GM18505 (cell line): Measurements from ENCODE around the gene PNMA1.

ENCODE experiments used
- ATAC-seq: cut with Tn5 transposase; IDR thresholded peaks from one replicate; pipeline ENCODE4 v1.9.1; 2021; ENCODE audit not compliant: unreplicated experiment
- POLR2A ChIP-seq: IDR thresholded peaks from 4 replicates; pipeline ENCODE4 v1.6.1; 2011; ENCODE audit warnings: borderline replicate concordance; ENCODE audit not compliant: insufficient read depth, insufficient read length; ENCODE audit errors: extremely low read depth

The PNMA1 gene

GRCh38 chr14:73746520-73747378 is 32.6 kb upstream of the PNMA1 start:
- no peak for TF ChIP-seq POLR2A
- ATAC-seq = no peak

DNA sequence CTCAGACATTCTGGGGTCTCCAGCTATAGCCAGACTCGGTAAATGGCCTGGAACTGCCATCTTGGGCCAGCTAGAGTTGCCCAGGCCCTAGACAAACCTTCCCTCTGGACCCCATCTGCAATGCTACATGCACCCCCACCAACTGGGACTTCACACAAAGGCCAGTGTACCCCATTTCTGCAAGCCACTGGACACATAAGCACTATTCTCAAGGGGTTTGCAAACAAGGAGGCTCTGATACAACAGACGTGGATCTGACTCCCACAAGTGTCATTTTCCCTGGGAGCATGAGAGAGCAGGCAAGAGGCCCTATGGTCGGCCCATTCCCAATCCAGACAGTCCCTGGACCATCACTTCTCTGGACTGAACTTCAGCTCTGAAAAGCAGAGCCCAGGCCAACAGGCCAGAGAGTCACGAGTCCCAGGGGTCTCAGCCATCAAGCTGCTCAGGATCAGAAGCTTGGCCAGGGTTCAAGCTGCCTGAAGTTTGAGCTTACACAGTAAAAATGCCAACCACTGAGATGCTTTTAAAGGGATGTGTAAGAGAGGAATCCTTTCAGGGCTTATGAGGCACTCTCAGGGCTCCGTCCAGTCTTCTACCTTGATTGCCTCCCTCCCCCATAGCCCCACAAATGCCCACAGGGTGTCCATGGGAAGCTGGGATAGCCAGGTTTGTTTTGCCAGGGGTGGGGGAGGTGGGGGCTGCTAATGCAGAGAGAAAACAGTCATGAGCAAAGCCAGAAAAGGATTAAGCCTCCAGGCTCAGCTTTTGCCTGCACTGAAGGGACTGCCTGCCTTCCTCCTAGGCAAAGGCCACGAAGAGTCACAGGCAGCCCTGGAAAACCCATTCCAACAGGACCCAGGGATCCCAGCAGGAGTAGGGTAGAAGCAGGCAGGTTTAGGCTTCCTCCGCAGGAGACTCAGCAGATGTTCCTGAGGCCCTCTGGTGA is 31.7 kb upstream of the PNMA1 start:
- no peak for ATAC-seq
- no peak for TF ChIP-seq POLR2A

GRCh38 chr14:73744874-73745529 is 30.8 kb upstream of the PNMA1 start:
- TF ChIP-seq POLR2A = no peak
- ATAC-seq = no peak

DNA sequence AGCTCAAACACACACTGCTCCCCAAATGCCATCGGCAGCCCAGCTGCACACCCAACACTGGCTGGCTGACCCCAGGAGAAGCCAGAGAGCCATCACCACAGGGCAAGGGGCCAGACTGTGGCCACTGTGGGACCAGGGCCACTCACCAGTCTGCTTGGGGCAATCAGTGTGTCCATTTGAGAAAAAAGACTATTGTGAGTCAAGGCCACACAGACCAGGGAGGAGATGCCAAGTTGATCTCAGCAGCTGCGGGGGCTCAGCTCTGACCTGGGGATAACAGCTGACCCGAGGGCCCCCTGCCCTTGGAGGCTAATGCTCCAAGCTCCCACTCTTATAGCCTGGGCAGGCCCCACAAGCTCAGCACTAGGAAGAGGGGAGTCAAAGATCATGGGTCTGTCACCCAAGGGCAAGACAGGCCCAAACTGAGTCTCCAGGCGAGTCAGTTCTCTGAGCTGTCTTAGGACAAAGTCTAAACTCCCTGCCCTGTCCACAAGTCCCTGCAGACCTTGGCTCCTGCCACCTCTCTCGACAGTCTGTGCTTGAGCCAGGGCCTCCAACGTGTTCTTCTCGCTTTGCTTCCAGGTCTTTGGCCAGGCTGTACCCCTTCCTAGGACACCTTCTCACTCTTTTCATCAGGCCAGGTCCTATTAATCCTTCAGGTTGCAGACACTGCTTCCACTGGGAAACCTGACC is 30.1 kb upstream of the PNMA1 start:
- ATAC-seq = no peak
- no peak for TF ChIP-seq POLR2A

DNA sequence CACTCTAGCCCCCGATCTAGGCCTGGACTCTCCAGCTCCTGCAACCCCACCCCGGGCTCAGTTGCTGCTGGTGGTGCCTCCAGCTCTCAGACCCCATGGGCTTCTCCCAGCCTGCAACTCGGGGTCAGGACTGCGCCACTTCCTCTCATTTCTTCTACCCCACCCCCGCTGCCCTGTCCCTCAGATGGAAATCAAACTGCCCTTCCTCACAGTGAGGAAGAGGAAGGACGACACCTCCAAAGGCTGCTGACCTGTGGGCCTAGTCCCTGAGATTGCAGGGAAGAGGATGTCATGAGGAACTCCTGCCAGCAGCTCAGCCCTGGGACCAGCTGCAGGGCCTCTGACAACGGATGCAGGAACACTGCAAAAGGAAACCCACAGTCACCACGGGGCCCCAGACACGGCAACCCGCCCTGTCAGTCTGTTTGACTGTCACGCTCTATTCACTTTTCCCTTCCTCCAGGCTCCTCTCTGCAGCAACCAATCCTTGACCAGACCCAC is 29.3 kb upstream of the PNMA1 start:
- TF ChIP-seq POLR2A = no peak
- no peak for ATAC-seq

GRCh38 chr14:73742520-73743238 is 28.5 kb upstream of the PNMA1 start:
- TF ChIP-seq POLR2A = no peak
- no peak for ATAC-seq

- TF ChIP-seq POLR2A = no peak
- ATAC-seq = no peak
These were observed 27.8 kb upstream of the PNMA1 start for GRCh38 chr14:73741876-73742519.

DNA sequence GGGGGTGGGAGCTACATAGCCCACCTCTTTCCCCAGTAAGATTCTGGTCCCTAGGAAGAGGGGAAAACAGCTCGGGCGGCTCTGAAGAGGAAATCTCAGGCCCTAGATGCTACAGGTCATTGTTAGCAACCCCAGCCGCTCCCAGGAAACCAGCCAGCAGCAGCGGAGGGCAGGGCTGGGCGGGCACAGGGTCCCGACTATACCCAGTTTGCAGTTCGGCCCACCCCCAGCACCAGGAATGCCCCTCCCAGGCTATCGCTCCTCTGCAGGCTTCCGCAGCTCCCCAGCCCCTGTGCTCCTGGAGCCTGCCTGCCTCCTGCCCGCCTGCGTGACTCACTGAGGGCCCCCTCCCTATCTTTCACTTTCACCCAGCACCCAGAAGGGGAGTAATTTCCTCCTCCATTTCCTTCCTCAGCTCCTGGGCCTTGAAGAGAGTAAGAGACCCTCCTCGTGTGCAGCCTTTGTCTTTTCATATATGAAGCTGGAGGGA is 27.2 kb upstream of the PNMA1 start:
- no peak for ATAC-seq
- TF ChIP-seq POLR2A = no peak

DNA sequence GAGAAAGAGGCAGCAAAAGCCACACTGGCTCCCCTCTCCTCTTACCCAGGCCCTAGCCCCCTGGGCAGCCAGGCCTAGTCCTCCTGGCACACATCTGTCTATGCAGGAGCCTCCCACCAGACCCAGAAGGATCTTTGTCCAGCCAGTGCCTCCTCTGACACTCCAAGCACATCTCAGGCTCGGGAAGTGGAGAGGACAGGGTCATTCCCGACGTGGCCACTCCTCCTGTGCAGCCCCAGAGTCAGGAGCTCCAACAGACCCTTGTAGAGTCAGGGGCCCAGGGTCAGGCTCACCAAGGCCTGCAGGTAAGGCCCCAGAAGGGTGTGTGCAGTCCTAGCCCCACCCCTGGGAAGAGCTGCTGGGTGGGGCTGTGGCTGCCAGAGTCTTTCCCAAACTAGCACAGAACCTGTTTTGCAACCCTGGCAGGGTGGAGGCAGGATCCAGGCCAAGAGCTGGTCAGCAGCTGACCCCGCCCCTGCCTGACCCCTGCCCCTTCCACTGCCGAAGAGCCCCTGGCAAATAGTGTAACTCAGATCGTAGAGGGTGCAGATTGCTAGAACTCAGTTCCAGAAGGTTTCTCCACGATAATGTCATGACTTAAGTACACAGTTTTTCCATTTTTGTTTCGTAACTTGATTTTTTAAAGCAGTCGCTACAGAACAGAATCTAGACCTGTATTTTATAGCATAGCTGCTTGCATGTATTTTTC is 26.6 kb upstream of the PNMA1 start:
- ATAC-seq = no peak
- no peak for TF ChIP-seq POLR2A

DNA sequence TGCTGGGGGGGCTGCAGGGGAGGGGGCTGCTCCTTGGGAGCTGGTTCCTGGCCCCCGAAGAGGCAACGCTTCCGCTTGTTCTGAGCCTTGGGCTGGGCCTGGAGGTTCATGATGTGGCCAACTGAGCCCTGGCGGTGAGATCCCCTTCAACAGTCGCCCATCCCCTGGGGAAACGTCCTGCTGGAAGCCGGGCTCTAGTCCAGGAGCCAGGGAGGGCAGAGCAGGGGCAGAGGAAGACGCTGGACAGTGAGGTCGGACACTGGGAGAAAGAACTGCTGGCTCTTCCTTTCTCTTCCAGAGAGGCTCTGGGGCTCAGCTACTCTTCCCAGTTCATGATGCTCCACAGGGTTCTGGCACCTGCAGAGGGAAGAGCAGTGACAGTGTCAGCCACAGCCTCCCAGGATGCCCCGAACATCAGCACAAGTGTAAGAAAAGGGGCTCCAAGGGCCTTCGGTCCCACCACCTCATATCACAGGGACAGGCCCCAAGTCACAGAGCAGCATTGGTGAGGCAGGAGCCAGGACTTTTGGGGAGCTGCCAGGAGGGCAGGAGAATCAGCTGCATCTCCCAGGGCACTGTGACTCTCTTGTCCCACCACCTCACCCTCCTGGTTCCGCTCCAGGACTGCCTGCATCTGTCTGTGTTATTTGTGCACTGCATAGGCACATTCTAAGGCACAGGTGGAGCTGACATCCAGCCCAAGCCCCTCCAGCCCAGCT is 25.9 kb upstream of the PNMA1 start:
- no peak for TF ChIP-seq POLR2A
- ATAC-seq = no peak
